ENCODE measurements around the gene SERPINH1.

DNA sequence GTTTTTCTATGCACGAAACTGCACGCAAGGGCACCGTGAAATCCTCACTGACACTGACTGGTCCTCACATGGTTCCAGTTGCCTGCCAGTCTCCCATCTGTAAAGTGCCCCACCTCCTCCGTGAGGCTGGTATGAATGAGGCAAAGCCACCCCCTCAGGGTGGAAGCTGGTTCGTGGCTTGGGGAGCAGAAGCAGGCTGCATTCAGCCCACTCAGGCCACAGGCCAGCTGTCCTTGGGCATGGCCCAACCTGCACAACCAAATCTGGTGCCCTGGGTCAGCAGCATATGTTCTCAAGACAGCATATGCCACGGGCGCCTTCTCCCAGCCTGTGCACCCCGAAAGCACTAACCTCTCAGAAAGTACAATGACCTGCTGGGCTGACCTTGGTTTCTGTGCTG is 29.3 kb downstream of the SERPINH1 start:
- TF ChIP-seq, protein P1, sequence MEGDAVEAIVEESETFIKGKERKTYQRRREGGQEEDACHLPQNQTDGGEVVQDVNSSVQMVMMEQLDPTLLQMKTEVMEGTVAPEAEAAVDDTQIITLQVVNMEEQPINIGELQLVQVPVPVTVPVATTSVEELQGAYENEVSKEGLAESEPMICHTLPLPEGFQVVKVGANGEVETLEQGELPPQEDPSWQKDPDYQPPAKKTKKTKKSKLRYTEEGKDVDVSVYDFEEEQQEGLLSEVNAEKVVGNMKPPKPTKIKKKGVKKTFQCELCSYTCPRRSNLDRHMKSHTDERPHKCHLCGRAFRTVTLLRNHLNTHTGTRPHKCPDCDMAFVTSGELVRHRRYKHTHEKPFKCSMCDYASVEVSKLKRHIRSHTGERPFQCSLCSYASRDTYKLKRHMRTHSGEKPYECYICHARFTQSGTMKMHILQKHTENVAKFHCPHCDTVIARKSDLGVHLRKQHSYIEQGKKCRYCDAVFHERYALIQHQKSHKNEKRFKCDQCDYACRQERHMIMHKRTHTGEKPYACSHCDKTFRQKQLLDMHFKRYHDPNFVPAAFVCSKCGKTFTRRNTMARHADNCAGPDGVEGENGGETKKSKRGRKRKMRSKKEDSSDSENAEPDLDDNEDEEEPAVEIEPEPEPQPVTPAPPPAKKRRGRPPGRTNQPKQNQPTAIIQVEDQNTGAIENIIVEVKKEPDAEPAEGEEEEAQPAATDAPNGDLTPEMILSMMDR (conservative IDR thresholded peaks at IDR 0.05; ENCODE audit: low read length), result no peak
- TF ChIP-seq EZH2phosphoT487 (IDR thresholded peaks at IDR 0.05; ENCODE audit: borderline replicate concordance), result no peak

Data from Loucy (cell line).